Epithelial cell of esophagus (primary cell): ENCODE measurements around the gene EFEMP1.
A peak's percentile ranks its signal among the peaks of the same experiment; 100 is the strongest.

Source experiments
- DNase-seq: peaks from one replicate; pipeline ENCODE4 v3.0.0; 2010; ENCODE audit warnings: low read depth
- H3K4me3 ChIP-seq: 2 replicates; pipeline ENCODE4 v1.5.1; 2011; ENCODE audit warnings: mild to moderate bottlenecking, low read length, control low read depth
- CTCF ChIP-seq: IDR thresholded peaks from 2 replicates; pipeline ENCODE4 v1.5.1; 2011; ENCODE audit warnings: low read depth, mild to moderate bottlenecking, low read length, control low read depth, inconsistent platforms; ENCODE audit not compliant: insufficient read depth; ENCODE audit errors: missing control alignments

Gene EFEMP1

GRCh38 chr2:55962915-55963314 lies 39.3 kb upstream of the EFEMP1 start:
- DNase-seq = no peak
- no peak overlapping the region for H3K4me3 ChIP-seq
- no peak for TF ChIP-seq CTCF

GRCh38 chr2:55961318-55961911 lies 37.8 kb upstream of the EFEMP1 start:
- TF ChIP-seq CTCF = peak; percentile 73
- H3K4me3 ChIP-seq = no peak overlapping the region
- DNase-seq = peak; percentile 62

GRCh38 chr2:55958756-55959155 lies 35.2 kb upstream of the EFEMP1 start:
- no peak overlapping the region for H3K4me3 ChIP-seq
- DNase-seq = no peak
- TF ChIP-seq CTCF = no peak

- no peak for TF ChIP-seq CTCF
- H3K4me3 ChIP-seq = no peak overlapping the region
- no peak for DNase-seq
Measured at GRCh38 chr2:55957142-55957541, 33.6 kb upstream of the EFEMP1 start.

GRCh38 chr2:55954306-55955035 lies 30.9 kb upstream of the EFEMP1 start:
- no peak for DNase-seq
- no peak for TF ChIP-seq CTCF
- no peak overlapping the region for H3K4me3 ChIP-seq

GRCh38 chr2:55952415-55952814 lies 28.8 kb upstream of the EFEMP1 start:
- no peak for TF ChIP-seq CTCF
- DNase-seq = no peak
- no peak overlapping the region for H3K4me3 ChIP-seq

GRCh38 chr2:55951533-55951932 lies 28.0 kb upstream of the EFEMP1 start:
- H3K4me3 ChIP-seq = no peak overlapping the region
- DNase-seq = no peak
- TF ChIP-seq CTCF = no peak
